K562 (cell line): ENCODE results near the gene EYA4. TPM values are rescaled to one million over a fixed set of nuclear protein-coding genes. Genes with fewer than 3 reads are reported as not detected.

ENCODE experiments used
- ATAC-seq: fragments of 200-7000 bp; cut with Tn5 transposase; 3 replicates; pipeline ENCODE4 v1.9.1; 2020; ENCODE audit warnings: moderate library complexity
- BruUV-seq: library from RNA; stranded (reverse); fragments of 400-500 nt; replicated peaks from 2 replicates; lab custom pipeline; 2021; lab: Mats Ljungman, UMichigan
- CTCF ChIA-PET: fragments of 300-600 bp; formaldehyde crosslinking; extraction: SDS; loops from one replicate; lab custom pipeline; 2021; ENCODE audit warnings: low intra/inter-chr PET ratio; lab: Yijun Ruan, JAX
- POLR2A ChIA-PET: fragments of 300-600, 350-650 bp; sonication (Branson Sonifier 250); formaldehyde crosslinking; extraction: SDS; loops from one replicate; lab custom pipeline; 2021; ENCODE audit warnings: antibody characterized with exemption, inconsistent platforms; lab: Yijun Ruan, JAX
- DNase-seq, 4 experiments: peaks; one replicate each; pipeline versions ENCODE4 v3.0.0 to v3.0.0-alpha.2; 2011 to 2018; ENCODE audit warnings: low spot score in 3 of 4, mixed read lengths in 3 of 4; ENCODE audit errors: extremely low read depth in 1 of 4
- FAIRE-seq: peaks from 2 replicates; lab custom pipeline; 2011; peaks lifted over from hg19 to GRCh38; lab: Jason Lieb, UNC
- H2AFZ ChIP-seq: 2 replicates; pipeline ENCODE4 v1.6.0; 2011; ENCODE audit warnings: low read depth, low read length, control low read depth, inconsistent platforms
- H3K27ac ChIP-seq: fragments of 200-600 bp; 3 replicates; pipeline ENCODE4 v1.8.0; 2011; ENCODE audit warnings: low read depth, mild to moderate bottlenecking, control low read depth, inconsistent platforms, low read length, moderate library complexity, mixed read lengths; ENCODE audit errors: extremely low read depth
- H3K27me3 ChIP-seq, 2 experiments: fragments of 300-600 bp in 1 of 2; 2 replicates in 1 of 2; 3 replicates in 1 of 2; pipeline versions ENCODE4 v1.6.0 to v1.8.0; 2011; ENCODE audit warnings: inconsistent platforms in 2 of 2, low read length in 2 of 2, mild to moderate bottlenecking in 1 of 2, mixed read lengths in 1 of 2, moderate library complexity in 1 of 2; ENCODE audit not compliant: control insufficient read depth in 2 of 2, insufficient read depth in 2 of 2
- H3K36me3 ChIP-seq: fragments of 300-600 bp; 3 replicates; pipeline ENCODE4 v1.8.0; 2011; ENCODE audit warnings: mild to moderate bottlenecking, low read length, inconsistent platforms; ENCODE audit not compliant: control insufficient read depth, insufficient read depth
- H3K4me1 ChIP-seq, 2 experiments: fragments of 200-600 bp in 1 of 2; replicated peaks in 1 of 2; 2 replicates in 1 of 2; 3 replicates in 1 of 2; pipeline versions ENCODE4 v1.5.1 to v1.8.0; 2011; ENCODE audit warnings: inconsistent platforms in 2 of 2, low read length in 2 of 2, mild to moderate bottlenecking in 1 of 2, mixed read lengths in 1 of 2, moderate library complexity in 1 of 2; ENCODE audit not compliant: control insufficient read depth in 2 of 2, insufficient read depth in 2 of 2
- H3K4me2 ChIP-seq: 2 replicates; pipeline ENCODE4 v1.6.1; 2011; ENCODE audit warnings: low read length, control low read depth, inconsistent platforms, mixed read lengths; ENCODE audit not compliant: insufficient read depth
- H3K4me3 ChIP-seq: fragments of 200-600 bp; sonication (generic), shearing (Covaris generic); 2 replicates; pipeline ENCODE4 v1.5.1; 2016; ENCODE audit warnings: control low read depth, inconsistent platforms
- H3K79me2 ChIP-seq: fragments of 200-600 bp; 3 replicates; pipeline ENCODE4 v1.8.0; 2011; ENCODE audit warnings: low read length, inconsistent platforms; ENCODE audit not compliant: control insufficient read depth, insufficient read depth
- H3K9ac ChIP-seq, 2 experiments: 2 replicates each; pipeline versions ENCODE4 v1.6.0 to v1.6.1; 2011; ENCODE audit warnings: low read depth in 2 of 2, low read length in 2 of 2, control low read depth in 1 of 2, inconsistent platforms in 1 of 2, mild to moderate bottlenecking in 1 of 2, mixed read lengths in 1 of 2; ENCODE audit not compliant: insufficient read depth in 1 of 2
- H3K9me1 ChIP-seq: one replicate; pipeline ENCODE4 v1.6.0; 2011; ENCODE audit warnings: inconsistent platforms, mild to moderate bottlenecking, low read length, moderate library complexity; ENCODE audit not compliant: control insufficient read depth, insufficient read depth
- H3K9me3 ChIP-seq: replicated peaks from 2 replicates; pipeline ENCODE4 v1.5.1; 2011; ENCODE audit warnings: low read depth, low read length, inconsistent platforms; ENCODE audit not compliant: control insufficient read depth, insufficient read depth
- H4K20me1 ChIP-seq: replicated peaks from 2 replicates; pipeline ENCODE4 v1.6.1; 2011; ENCODE audit warnings: low read length, inconsistent platforms, mixed read lengths; ENCODE audit not compliant: control insufficient read depth, insufficient read depth
- CAMTA2 ChIP-seq: fragments of 250-450 bp; sonication (Bioruptor Pico); conservative IDR thresholded peaks from 2 replicates; pipeline ENCODE4 v1.5.1; 2022
- FIP1L1 ChIP-seq: fragments of 200-400 bp; formaldehyde crosslinking; IDR thresholded peaks from 2 replicates; pipeline ENCODE4 v1.6.1; 2018; ENCODE audit warnings: mild to moderate bottlenecking, low read depth, low read length; ENCODE audit not compliant: poor library complexity, severe bottlenecking
- NEUROD1 ChIP-seq: fragments of 150-350 bp; IDR thresholded peaks from 2 replicates; pipeline ENCODE4 v1.6.1; 2014; ENCODE audit warnings: borderline replicate concordance, low read length, low read depth; ENCODE audit not compliant: partially characterized antibody
- RBM34 ChIP-seq: fragments of 200-400 bp; formaldehyde crosslinking; IDR thresholded peaks from 2 replicates; pipeline ENCODE4 v1.6.1; 2018; ENCODE audit warnings: low read length, borderline replicate concordance; ENCODE audit not compliant: insufficient read depth
- RHOXF2B ChIP-seq: fragments of 250-450 bp; sonication (Bioruptor Pico); conservative IDR thresholded peaks from 2 replicates; pipeline ENCODE4 v1.5.1; 2021
- SREBF2 ChIP-seq: sonication (generic); formaldehyde crosslinking; IDR thresholded peaks from 2 replicates; pipeline ENCODE4 v1.4.0; 2020; ENCODE audit warnings: mild to moderate bottlenecking, missing genetic modification reagents
- SUPT5H ChIP-seq: fragments of 450-650 bp; IDR thresholded peaks from 2 replicates; pipeline ENCODE4 v1.6.1; 2016
- TFAM ChIP-seq: fragments of 250-450 bp; sonication (Bioruptor Pico); conservative IDR thresholded peaks from 2 replicates; pipeline ENCODE4 v1.5.0; 2021; ENCODE audit warnings: mild to moderate bottlenecking, moderate library complexity
- ZFP36 ChIP-seq: fragments of 150-350 bp; IDR thresholded peaks from 2 replicates; pipeline ENCODE4 v1.6.1; 2018; ENCODE audit warnings: low read length, low read depth; ENCODE audit not compliant: partially characterized antibody
- WGBS: fragments of 100-300 bp; shearing (Covaris generic); methylation state at CpG from one replicate; pipeline ENCODE4 v1.1.6; 2016; ENCODE audit warnings: low coverage, mixed read lengths; ENCODE audit not compliant: insufficient coverage; ENCODE audit errors: missing lambda C conversion rate; 5-methylcytosine and 5-hydroxymethylcytosine counted together
- in situ Hi-C: fragments of 300-500 bp; cut with MboI; formaldehyde crosslinking; loops from 4 replicates; pipeline ENCODE4 v1.15.0; 2018; ENCODE audit warnings: inconsistent platforms, mixed read lengths
- intact Hi-C: fragments of 100-400 bp; cut with micrococcal nuclease; formaldehyde crosslinking; loops from 2 replicates; pipeline ENCODE4 v1.14.2; 2022
- polyA plus RNA-seq, 8 experiments: library from polyadenylated mRNA; depleted of rRNA in 4 of 8; stranded (reverse) in 5 of 8; unstranded in 3 of 8; fragments of >200 nt; fragmentation: Nextera tagmentation in 2 of 8; fragmentation: Illumina TruSeq in 1 of 8; extraction: Ambion mirVana in 2 of 8; extraction: Trizol in 1 of 8; gene quantifications; 2 replicates each; pipeline versions ENCODE4 v1.2.1 to v1.2.3, GENCODE V29; 2011 to 2014; ENCODE audit warnings: inconsistent platforms in 1 of 8, missing spikeins in 1 of 8
- total RNA-seq, 7 experiments: library from RNA; depleted of rRNA in 6 of 7; stranded (reverse); fragments of >200 nt in 6 of 7; fragmentation: Illumina TruSeq in 2 of 7; extraction: Trizol in 2 of 7; gene quantifications; 2 replicates each; pipeline versions ENCODE4 v1.2.1 to v1.2.3, GENCODE V29; 2011 to 2021; ENCODE audit warnings: low replicate concordance in 1 of 7

The EYA4 gene
- total and polyA plus RNA-seq, 9 of the 15 experiments (the other 6 are each of a cell fraction or from before 2014, with no cell fraction given): 0.03 to 0.04 TPM; not detected in 7

- TF ChIP-seq FIP1L1: no peak
- TF ChIP-seq ZFP36: no peak
- TF ChIP-seq RBM34: no peak
- no peak for TF ChIP-seq TFAM (CRISPR knock-in tag)
- no peak for TF ChIP-seq RHOXF2B
- TF ChIP-seq SREBF2: no peak
- no peak for TF ChIP-seq SUPT5H
- TF ChIP-seq CAMTA2: no peak
- no peak for TF ChIP-seq NEUROD1
- TF ChIP-seq, all 486 proteins: peak for 0
- intact Hi-C loops (loop anchor here (2.0 to 10.0 kb wide), 5 partner anchors 367 to 1627 kb away; no protein-coding TSS in a partner anchor), in situ Hi-C loops (loop anchor here (5.0 to 25.0 kb wide), 3 partner anchors 590 to 1640 kb away; no protein-coding TSS in a partner anchor)
- H3K36me3 ChIP-seq: no peaks in the 10 kb centered on the region
- FAIRE-seq: no peak
- H3K27ac ChIP-seq: no peak overlapping the region
- H3K27me3 ChIP-seq: no peaks in the 10 kb centered on the region
- no peak for DNase-seq
- H3K4me2 ChIP-seq: no peak overlapping the region
- CTCF ChIA-PET: interaction anchor here (0.6 kb wide), 1 partner anchor 598 kb away, joined by 3 read pairs; no protein-coding TSS in a partner anchor
- H3K9me3 ChIP-seq: no peaks in the 10 kb centered on the region
- ATAC-seq: no peak
- no TSS peak for BruUV-seq
- H4K20me1 ChIP-seq: no peaks in the 10 kb centered on the region
- H3K4me3 ChIP-seq: no peak overlapping the region
- no peaks in the 10 kb centered on the region for H3K9me1 ChIP-seq
- H3K9ac ChIP-seq: no peak overlapping the region
- WGBS: 0% methylated on average over 6 of the region's 6 CpGs
- H3K4me1 ChIP-seq: no peaks in the 10 kb centered on the region
- POLR2A ChIA-PET: interaction anchor here (0.5 kb wide), 1 partner anchor 738 kb away, joined by 4 read pairs; no protein-coding TSS in a partner anchor
- H2AFZ ChIP-seq: no peak overlapping the region
- H3K79me2 ChIP-seq: no peaks in the 10 kb centered on the region
Measured at GRCh38 chr6:133551847-133552341, 310.7 kb downstream of the EYA4 start.
